ENCODE measurements around the gene PEF1. TPM values are rescaled to one million over a fixed set of nuclear protein-coding genes. Genes with fewer than 3 reads are reported as not detected.

The PEF1 gene
- polyA plus RNA-seq, 1 experiment, result 71.8 TPM

GRCh38 chr1:31677949-31678348, 33.3 kb upstream of the PEF1 start:
- no peaks in the 10 kb centered on the region; the same call in 1 of the 2 replicates for H3K9me3 ChIP-seq (ENCODE audit: control insufficient read depth, insufficient read depth, low read length)
- H3K27ac ChIP-seq (ENCODE audit: low read depth, low read length), result no peak overlapping the region
- no peak for DNase-seq (ENCODE audit: low read depth, low spot score)
- no peak for TF ChIP-seq CTCF (IDR thresholded peaks at IDR 0.05; ENCODE audit: low read depth, low read length)
- H3K4me3 ChIP-seq (ENCODE audit: low read depth, low read length), result no peak overlapping the region
- H3K27me3 ChIP-seq (ENCODE audit: control insufficient read depth, insufficient read depth, low read length), result no peaks in the 10 kb centered on the region
- ChIA-PET CTCF (interaction anchor here (1.6 kb wide), 1 partner anchor 38 kb away, joined by 8 read pairs; no protein-coding TSS in a partner anchor), POLR2A (no interaction called here)

GRCh38 chr1:31677401-31677800, 32.7 kb upstream of the PEF1 start:
- CTCF ChIA-PET, result no interaction called here
- POLR2A ChIA-PET, result no interaction called here
- H3K9me3 ChIP-seq (ENCODE audit: control insufficient read depth, insufficient read depth, low read length), result no peaks in the 10 kb centered on the region; the same call in 1 of the 2 replicates
- H3K27me3 ChIP-seq (ENCODE audit: control insufficient read depth, insufficient read depth, low read length), result no peaks in the 10 kb centered on the region
- no peak for TF ChIP-seq CTCF (IDR thresholded peaks at IDR 0.05; ENCODE audit: low read depth, low read length)
- no peak overlapping the region for H3K27ac ChIP-seq (ENCODE audit: low read depth, low read length)
- H3K4me3 ChIP-seq (ENCODE audit: low read depth, low read length), result no peak overlapping the region
- DNase-seq (ENCODE audit: low read depth, low spot score), result no peak

GRCh38 chr1:31675756-31676155, 31.1 kb upstream of the PEF1 start:
- POLR2A ChIA-PET, result no interaction called here
- no peak for DNase-seq (ENCODE audit: low read depth, low spot score)
- TF ChIP-seq CTCF (IDR thresholded peaks at IDR 0.05; ENCODE audit: low read depth, low read length), result no peak
- Histone ChIP-seq H3K27me3 (ENCODE audit: control insufficient read depth, insufficient read depth, low read length) (no peaks in the 10 kb centered on the region), H3K4me3 (ENCODE audit: low read depth, low read length) (no peak overlapping the region), H3K9me3 (ENCODE audit: control insufficient read depth, insufficient read depth, low read length) (no peaks in the 10 kb centered on the region; the same call in 1 of the 2 replicates), H3K27ac (ENCODE audit: low read depth, low read length) (no peak overlapping the region)
- CTCF ChIA-PET, result interaction anchor here (0.9 kb wide), 1 partner anchor 14 kb away, joined by 3 read pairs; no protein-coding TSS in a partner anchor

GRCh38 chr1:31675161-31675560, 30.5 kb upstream of the PEF1 start:
- DNase-seq (ENCODE audit: low read depth, low spot score), result no peak

More at GRCh38 chr1:31675161-31675560, 30.5 kb upstream of the PEF1 start:
- POLR2A ChIA-PET, result no interaction called here
- H3K27me3 ChIP-seq (ENCODE audit: control insufficient read depth, insufficient read depth, low read length), result no peaks in the 10 kb centered on the region
- TF ChIP-seq CTCF (IDR thresholded peaks at IDR 0.05; ENCODE audit: low read depth, low read length), result no peak
- CTCF ChIA-PET, result interaction anchor here (0.9 kb wide), 1 partner anchor 14 kb away, joined by 3 read pairs; no protein-coding TSS in a partner anchor
- no peak overlapping the region for H3K27ac ChIP-seq (ENCODE audit: low read depth, low read length)
- no peaks in the 10 kb centered on the region; the same call in 1 of the 2 replicates for H3K9me3 ChIP-seq (ENCODE audit: control insufficient read depth, insufficient read depth, low read length)
- no peak overlapping the region for H3K4me3 ChIP-seq (ENCODE audit: low read depth, low read length)

Data from AG04450 (cell line).